Fibroblast of pulmonary artery (primary cell): ENCODE measurements around the gene S100A16.

Source experiments
- DNase-seq: peaks from one replicate; pipeline ENCODE4 v3.0.0-alpha.2; 2010; ENCODE audit warnings: low read depth
- H3K4me3 ChIP-seq: replicated peaks from 2 replicates; pipeline ENCODE4 v1.5.1; 2011; ENCODE audit warnings: low read depth, mild to moderate bottlenecking, control low read depth, low read length, moderate library complexity
- TF ChIP-seq, protein P1 (sequence below): IDR thresholded peaks from 2 replicates; pipeline ENCODE4 v1.5.1; 2011; ENCODE audit warnings: mild to moderate bottlenecking, control low read depth, low read length, inconsistent platforms; ENCODE audit errors: missing control alignments

S100A16 gene

GRCh38 chr1:153614906-153615305, 2.0 kb upstream of the S100A16 start:
- TF ChIP-seq, protein P1, sequence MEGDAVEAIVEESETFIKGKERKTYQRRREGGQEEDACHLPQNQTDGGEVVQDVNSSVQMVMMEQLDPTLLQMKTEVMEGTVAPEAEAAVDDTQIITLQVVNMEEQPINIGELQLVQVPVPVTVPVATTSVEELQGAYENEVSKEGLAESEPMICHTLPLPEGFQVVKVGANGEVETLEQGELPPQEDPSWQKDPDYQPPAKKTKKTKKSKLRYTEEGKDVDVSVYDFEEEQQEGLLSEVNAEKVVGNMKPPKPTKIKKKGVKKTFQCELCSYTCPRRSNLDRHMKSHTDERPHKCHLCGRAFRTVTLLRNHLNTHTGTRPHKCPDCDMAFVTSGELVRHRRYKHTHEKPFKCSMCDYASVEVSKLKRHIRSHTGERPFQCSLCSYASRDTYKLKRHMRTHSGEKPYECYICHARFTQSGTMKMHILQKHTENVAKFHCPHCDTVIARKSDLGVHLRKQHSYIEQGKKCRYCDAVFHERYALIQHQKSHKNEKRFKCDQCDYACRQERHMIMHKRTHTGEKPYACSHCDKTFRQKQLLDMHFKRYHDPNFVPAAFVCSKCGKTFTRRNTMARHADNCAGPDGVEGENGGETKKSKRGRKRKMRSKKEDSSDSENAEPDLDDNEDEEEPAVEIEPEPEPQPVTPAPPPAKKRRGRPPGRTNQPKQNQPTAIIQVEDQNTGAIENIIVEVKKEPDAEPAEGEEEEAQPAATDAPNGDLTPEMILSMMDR = no peak
- no peak for DNase-seq
- H3K4me3 ChIP-seq = no peak overlapping the region

- no peak overlapping the region for H3K4me3 ChIP-seq
- TF ChIP-seq, protein P1 = peak; percentile 14
These were observed 1.4 kb upstream of the S100A16 start for GRCh38 chr1:153614189-153614900.

GRCh38 chr1:153613406-153613805, 469 bp upstream of the S100A16 start:
- no peak for DNase-seq
- H3K4me3 ChIP-seq = peak overlapping the region; percentile 90
- TF ChIP-seq, protein P1 = no peak

More at GRCh38 chr1:153614189-153614900, 1.4 kb upstream of the S100A16 start:
- no peak for DNase-seq

DNA sequence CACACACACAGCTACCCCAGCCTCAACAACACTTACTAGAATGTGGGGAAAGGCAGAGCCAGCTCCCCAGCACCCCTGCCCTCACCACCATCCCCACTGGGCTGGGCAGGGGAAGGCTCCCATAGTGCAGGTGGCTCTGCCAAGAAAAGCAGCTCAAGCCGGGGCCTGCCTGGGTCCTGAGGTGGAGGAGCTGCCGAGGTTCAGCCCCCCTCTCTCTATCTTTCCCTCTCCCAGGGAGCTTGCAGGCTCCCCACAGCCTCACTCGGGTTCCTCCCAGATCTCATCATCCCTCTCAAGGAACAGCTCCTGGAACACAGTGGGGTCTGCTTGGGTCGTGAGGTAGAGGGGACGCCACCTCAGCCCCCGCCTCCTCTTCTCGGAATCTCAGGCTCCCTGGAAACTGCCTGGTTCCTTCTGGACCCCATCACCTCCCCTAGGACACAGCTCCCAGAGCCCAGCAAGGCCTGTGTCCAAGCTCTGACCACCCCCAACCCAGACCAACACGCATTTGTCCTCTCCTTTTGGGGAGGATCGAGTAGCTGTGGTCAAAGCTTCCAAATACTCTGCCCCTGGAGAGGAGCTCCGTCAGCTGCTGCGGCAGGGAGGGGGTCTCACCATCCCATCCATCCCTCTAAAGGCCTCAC, 704 bp downstream of the S100A16 start:
- TF ChIP-seq, protein P1 = no peak
- no peak for DNase-seq
- peak overlapping the region; percentile 90 for H3K4me3 ChIP-seq

DNA sequence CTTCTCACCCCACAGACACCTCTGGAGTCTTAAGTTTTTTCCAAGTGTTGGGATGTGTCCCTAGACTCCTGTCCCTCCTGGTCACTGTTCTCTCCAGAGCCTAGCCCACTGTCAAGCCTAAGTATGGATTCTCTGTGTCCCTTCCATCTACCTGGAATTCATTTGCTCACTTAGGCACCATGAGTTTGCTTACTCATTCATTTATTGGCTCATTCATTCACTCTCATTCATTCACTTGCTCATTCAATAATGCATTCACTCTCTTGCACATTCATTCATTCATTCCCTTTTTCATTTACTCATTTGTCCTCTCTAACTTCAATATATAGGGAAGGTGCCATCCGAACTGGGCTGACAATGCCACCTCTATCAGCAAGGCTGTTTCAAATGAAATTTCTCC, 1.6 kb downstream of the S100A16 start:
- TF ChIP-seq, protein P1 = no peak
- DNase-seq = no peak
- H3K4me3 ChIP-seq = peak overlapping the region; percentile 90

DNA sequence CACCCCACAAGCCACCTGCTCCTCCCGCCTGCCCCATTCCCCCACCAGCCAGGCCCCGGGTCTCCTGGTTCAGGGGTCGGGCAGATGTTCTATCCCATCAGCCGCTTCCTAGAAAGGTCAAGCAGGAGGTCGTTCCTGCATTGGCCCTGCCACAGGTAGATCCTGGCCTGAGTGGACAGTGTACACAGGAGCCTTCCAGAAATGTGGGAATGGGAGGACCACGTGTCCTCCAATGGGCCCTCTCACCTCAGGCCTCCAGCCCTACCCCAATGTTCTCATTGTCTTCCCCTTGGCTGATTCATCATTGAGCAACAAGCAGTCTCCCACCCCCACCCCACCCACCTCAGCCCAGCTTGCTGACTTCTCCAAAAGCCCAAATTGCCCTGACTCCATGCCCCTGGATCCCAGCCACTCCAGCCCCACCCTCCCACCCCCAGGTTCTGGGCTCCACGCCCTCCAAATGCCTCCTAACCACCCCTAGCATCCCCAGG, 2.1 kb downstream of the S100A16 start:
- TF ChIP-seq, protein P1 = no peak
- peak overlapping the region; percentile 90 for H3K4me3 ChIP-seq
- peak; percentile 61 for DNase-seq
